ENCODE results near the gene OPRM1. TPM values are rescaled to one million over a fixed set of nuclear protein-coding genes. Genes with fewer than 3 reads are reported as not detected.
"Not testable (repeated sequence)": the region's sequence is repeated elsewhere in the genome, so short reads cannot be mapped to it uniquely, and the experiment has no call there.

OPRM1 gene
- total RNA-seq, 1 donor from 2014 or later: not detected

- Histone ChIP-seq H3K4me3 (ENCODE audit: insufficient read depth, low read depth, low read length) (no peak overlapping the region), H3K9me3 (ENCODE audit: insufficient read depth, low read depth, low read length) (no peaks in the 10 kb centered on the region), H3K36me3 (ENCODE audit: insufficient read depth, low read length) (no peaks in the 10 kb centered on the region), H3K4me2 (ENCODE audit: low read length) (no peak overlapping the region), H3K79me2 (ENCODE audit: insufficient read depth, low read length) (no peaks in the 10 kb centered on the region), H4K20me1 (ENCODE audit: insufficient read depth, low read length) (no peaks in the 10 kb centered on the region), H2AFZ (ENCODE audit: low read depth, low read length) (no peak overlapping the region), H3K4me1 (ENCODE audit: insufficient read depth, low read length) (no peaks in the 10 kb centered on the region), H3K27ac (ENCODE audit: low read depth, low read length) (no peak overlapping the region), H3K27me3 (ENCODE audit: insufficient read depth, low read length) (no peaks in the 10 kb centered on the region), H3K9ac (ENCODE audit: low read length) (no peak overlapping the region)
- FAIRE-seq: no peak
- no peak overlapping the region for H3K27ac Mint-ChIP-seq (ENCODE audit: unreplicated experiment)
- H3K36me3 Mint-ChIP-seq (ENCODE audit: low read depth, unreplicated experiment): no peaks in the 10 kb centered on the region
- H3K9me3 Mint-ChIP-seq (ENCODE audit: unreplicated experiment): peaks cover 3% of the 10 kb centered on the region
- H3K4me3 Mint-ChIP-seq (ENCODE audit: unreplicated experiment): no peak overlapping the region
- no peaks in the 10 kb centered on the region for H3K4me1 Mint-ChIP-seq (ENCODE audit: low read depth, unreplicated experiment)
- no peak for TF ChIP-seq CTCF (IDR thresholded peaks at IDR 0.05; ENCODE audit: insufficient read depth, low read depth, low read length)
- no peak for TF ChIP-seq EZH2 (IDR thresholded peaks at IDR 0.05; ENCODE audit: insufficient read depth, low read length)
- DNase-seq (ENCODE audit: low read depth): no peak
- no peaks in the 10 kb centered on the region for H3K27me3 Mint-ChIP-seq (ENCODE audit: low read depth, unreplicated experiment)
Measured at GRCh38 chr6:154196333-154196885, 157.4 kb downstream of the OPRM1 start.

- no peaks in the 10 kb centered on the region for H3K36me3 ChIP-seq (ENCODE audit: insufficient read depth, low read length)
- Mint-ChIP-seq H3K4me1 (ENCODE audit: low read depth, unreplicated experiment) (no peaks in the 10 kb centered on the region), H3K4me3 (ENCODE audit: unreplicated experiment) (no peak overlapping the region), H3K27ac (ENCODE audit: unreplicated experiment) (no peak overlapping the region), H3K36me3 (ENCODE audit: low read depth, unreplicated experiment) (no peaks in the 10 kb centered on the region), H3K9me3 (ENCODE audit: unreplicated experiment) (peaks cover 3% of the 10 kb centered on the region), H3K27me3 (ENCODE audit: low read depth, unreplicated experiment) (no peaks in the 10 kb centered on the region)
- H3K79me2 ChIP-seq (ENCODE audit: insufficient read depth, low read length): no peaks in the 10 kb centered on the region
- H3K27me3 ChIP-seq (ENCODE audit: insufficient read depth, low read length): no peaks in the 10 kb centered on the region
- H3K9me3 ChIP-seq (ENCODE audit: insufficient read depth, low read depth, low read length): no peaks in the 10 kb centered on the region
- H3K27ac ChIP-seq (ENCODE audit: low read depth, low read length): no peak overlapping the region
- DNase-seq (ENCODE audit: low read depth): peak; percentile 60
- no peak overlapping the region for H3K4me2 ChIP-seq (ENCODE audit: low read length)
- H3K4me3 ChIP-seq (ENCODE audit: insufficient read depth, low read depth, low read length): no peak overlapping the region
- H2AFZ ChIP-seq (ENCODE audit: low read depth, low read length): no peak overlapping the region
- H4K20me1 ChIP-seq (ENCODE audit: insufficient read depth, low read length): no peaks in the 10 kb centered on the region
- no peak overlapping the region for H3K9ac ChIP-seq (ENCODE audit: low read length)
- TF ChIP-seq EZH2 (IDR thresholded peaks at IDR 0.05; ENCODE audit: insufficient read depth, low read length): no peak
- TF ChIP-seq CTCF (IDR thresholded peaks at IDR 0.05; ENCODE audit: insufficient read depth, low read depth, low read length): no peak
- FAIRE-seq: no peak
- no peaks in the 10 kb centered on the region for H3K4me1 ChIP-seq (ENCODE audit: insufficient read depth, low read length)
Measured at GRCh38 chr6:154197196-154197860, 158.3 kb downstream of the OPRM1 start.

- H3K27ac Mint-ChIP-seq (ENCODE audit: unreplicated experiment); DNase-seq (ENCODE audit: low read depth); H3K36me3 ChIP-seq (ENCODE audit: insufficient read depth, low read length); H3K4me2 ChIP-seq (ENCODE audit: low read length); H3K9ac ChIP-seq (ENCODE audit: low read length); H3K27me3 Mint-ChIP-seq (ENCODE audit: low read depth, unreplicated experiment); H3K27ac ChIP-seq (ENCODE audit: low read depth, low read length); H3K4me3 Mint-ChIP-seq (ENCODE audit: unreplicated experiment); H4K20me1 ChIP-seq (ENCODE audit: insufficient read depth, low read length); H3K9me3 Mint-ChIP-seq (ENCODE audit: unreplicated experiment); H3K27me3 ChIP-seq (ENCODE audit: insufficient read depth, low read length); H3K36me3 Mint-ChIP-seq (ENCODE audit: low read depth, unreplicated experiment); H3K79me2 ChIP-seq (ENCODE audit: insufficient read depth, low read length); FAIRE-seq; H3K4me1 Mint-ChIP-seq (ENCODE audit: low read depth, unreplicated experiment); H3K4me3 ChIP-seq (ENCODE audit: insufficient read depth, low read depth, low read length); H3K9me3 ChIP-seq (ENCODE audit: insufficient read depth, low read depth, low read length); H3K4me1 ChIP-seq (ENCODE audit: insufficient read depth, low read length); H2AFZ ChIP-seq (ENCODE audit: low read depth, low read length): not testable (repeated sequence)
Measured at GRCh38 chr6:154201688-154202087, 162.6 kb downstream of the OPRM1 start.
